Aorta (tissue), 5 donors: ENCODE results near the gene GDA. TPM values are rescaled to one million over a fixed set of nuclear protein-coding genes. Genes with fewer than 3 reads are reported as not detected.

Experiments used
- ATAC-seq: fragments of 200-7000 bp; cut with Tn5 transposase; one replicate; pipeline ENCODE4 v1.9.1; 2022; ENCODE audit warnings: moderate library complexity; ENCODE audit not compliant: low FRiP score
- DNase-seq, 2 donors: peaks; one replicate each; pipeline ENCODE4 v3.0.0-alpha.2; 2020
- H3K27ac ChIP-seq, 2 donors: one replicate each; pipeline ENCODE4 v1.5.1; 2013; ENCODE audit warnings: low read length in 2 of 2, mild to moderate bottlenecking in 2 of 2, moderate library complexity in 2 of 2, control low read depth in 1 of 2, inconsistent platforms in 1 of 2, low read depth in 1 of 2
- H3K27me3 ChIP-seq, 2 donors: one replicate each; pipeline ENCODE4 v1.6.1; 2013; ENCODE audit warnings: control low read depth in 1 of 2, low read length in 1 of 2, mild to moderate bottlenecking in 1 of 2, moderate library complexity in 1 of 2; ENCODE audit not compliant: insufficient read depth in 2 of 2, control insufficient read depth in 1 of 2
- H3K36me3 ChIP-seq, 2 donors: one replicate each; pipeline ENCODE4 v1.6.1; 2013; ENCODE audit warnings: control low read depth in 1 of 2, low read length in 1 of 2, mild to moderate bottlenecking in 1 of 2; ENCODE audit not compliant: insufficient read depth in 2 of 2, control insufficient read depth in 1 of 2
- H3K4me1 ChIP-seq, 2 donors: one replicate each; pipeline ENCODE4 v1.6.1; 2013; ENCODE audit warnings: low read length in 2 of 2, control low read depth in 1 of 2, mild to moderate bottlenecking in 1 of 2, moderate library complexity in 1 of 2; ENCODE audit not compliant: insufficient read depth in 2 of 2, control insufficient read depth in 1 of 2
- H3K4me3 ChIP-seq, 2 donors: one replicate each; pipeline ENCODE4 v1.5.1; 2013; ENCODE audit warnings: low read length in 2 of 2, control low read depth in 1 of 2, mild to moderate bottlenecking in 1 of 2
- H3K9me3 ChIP-seq: one replicate; pipeline ENCODE4 v1.6.1; 2013; ENCODE audit warnings: mild to moderate bottlenecking, low read length; ENCODE audit not compliant: control insufficient read depth
- WGBS, 2 donors: extraction: QIAGEN DNeasy Blood & Tissue Kit; methylation state at CpG; one replicate each; pipeline ENCODE4 v1.1.7; 2013; 5-methylcytosine and 5-hydroxymethylcytosine counted together
- intact Hi-C, 2 donors: fragments of 100-400 bp; cut with DNase I; formaldehyde crosslinking; loops; one replicate each; pipeline versions ENCODE4 v1.14.2 to v1.15.0; 2022
- polyA plus RNA-seq, 2 donors: library from polyadenylated mRNA; stranded (reverse); fragments of 200-250 nt; gene quantifications; one replicate each; pipeline ENCODE4 v1.2.3, GENCODE V29; 2013
- total RNA-seq, 2 donors: library from RNA; stranded (reverse); fragmentation: NEBNext Ultra II Directional; extraction: Animal tissue kit (Norgen Biotek cat#: 25700); gene quantifications; one replicate each; pipeline ENCODE4 v1.2.1, GENCODE V29; 2021
- donor health status: healthy with polysubstance abuse.
- donor health status: Bipolar disorder and iron deficiency.
- donor health status: DM: no; HTN: no; CAD: no.
- donor health status: DM: no; HTN: no; CAD: no.
- donor health status: DM: yes; HTN: yes; CAD: no.

GDA gene
- total and polyA plus RNA-seq, 4 donors, result 28.7 TPM; not detected in 3

DNA sequence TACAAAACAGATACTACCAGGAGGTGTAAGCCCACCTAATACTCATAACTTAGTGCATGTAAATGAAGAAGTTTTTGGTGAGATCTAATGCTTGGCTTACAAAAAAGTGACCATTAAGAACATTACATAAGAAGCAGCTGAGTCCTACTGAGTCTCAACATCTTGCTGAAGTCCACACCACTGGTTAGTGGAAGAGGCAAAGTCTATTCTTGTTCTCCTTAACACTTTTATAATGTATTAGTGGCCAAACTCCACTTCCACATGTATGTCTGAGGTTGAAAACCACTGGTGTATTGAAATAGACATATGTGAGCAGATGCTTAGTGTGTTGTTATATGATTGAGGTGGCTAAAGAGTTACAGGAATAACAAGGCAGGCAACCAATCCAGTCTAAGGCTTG is 18.9 kb upstream of the GDA start:
- no peak overlapping the region for H3K4me3 ChIP-seq
- H3K4me1 ChIP-seq, result no peaks in the 10 kb centered on the region
- ATAC-seq (no peak), DNase-seq (no peak)
- H3K36me3 ChIP-seq, result no peaks in the 10 kb centered on the region
- no peaks in the 10 kb centered on the region for H3K27me3 ChIP-seq
- no peaks in the 10 kb centered on the region for H3K9me3 ChIP-seq
- intact Hi-C loops, result no loop called here
- no peak overlapping the region for H3K27ac ChIP-seq

DNA sequence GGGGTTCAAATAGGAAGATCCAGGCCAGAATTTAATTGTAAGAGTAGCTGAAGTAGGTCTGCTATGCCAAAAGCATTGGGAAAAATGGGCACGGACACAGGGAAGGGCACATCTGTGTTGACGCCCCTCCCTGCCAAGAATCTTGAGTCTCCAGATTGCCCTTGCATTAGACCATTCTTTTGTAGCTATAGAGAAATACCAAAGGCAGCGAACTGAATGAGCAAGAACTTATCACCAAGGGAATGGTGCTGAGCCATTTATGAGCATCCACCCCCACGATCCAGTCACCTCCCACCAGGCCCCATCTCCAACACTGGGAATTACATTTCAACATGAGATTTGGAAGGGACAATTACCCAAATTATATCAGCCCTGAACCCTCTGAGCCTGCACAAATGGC is 18.0 kb upstream of the GDA start:
- no peaks in the 10 kb centered on the region for H3K9me3 ChIP-seq
- H3K4me3 ChIP-seq, result no peak overlapping the region
- WGBS, 2 donors, result 85 to 89% methylated on average over 4 of the region's 4 CpGs
- H3K27me3 ChIP-seq, result no peaks in the 10 kb centered on the region
- no peaks in the 10 kb centered on the region for H3K36me3 ChIP-seq
- H3K4me1 ChIP-seq, result no peaks in the 10 kb centered on the region
- DNase-seq (no peak), ATAC-seq (no peak)
- H3K27ac ChIP-seq, result no peak overlapping the region
- intact Hi-C loops, result no loop called here

DNA sequence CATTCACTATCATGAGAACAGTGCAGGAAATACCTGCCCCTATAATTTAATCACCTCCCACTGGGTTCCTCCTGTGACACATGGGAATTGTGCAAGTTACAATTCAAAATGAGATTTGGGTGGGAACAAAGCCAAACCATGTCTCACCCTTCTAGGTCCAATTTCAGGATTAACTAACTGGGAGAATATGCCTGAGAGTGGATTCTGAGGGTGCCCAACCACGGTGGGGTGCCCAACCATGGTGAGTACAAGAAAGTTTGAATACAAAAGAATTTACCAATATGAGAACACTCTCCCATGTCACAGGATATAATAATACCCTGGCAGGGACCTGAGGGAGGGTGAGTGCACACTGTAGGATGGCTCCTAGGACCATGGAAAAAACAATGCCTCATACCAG is 17.2 kb upstream of the GDA start:
- Histone ChIP-seq H3K4me3 (no peak overlapping the region), H3K9me3 (no peaks in the 10 kb centered on the region), H3K27ac (no peak overlapping the region), H3K27me3 (no peaks in the 10 kb centered on the region), H3K4me1 (no peaks in the 10 kb centered on the region), H3K36me3 (no peaks in the 10 kb centered on the region)
- DNase-seq (no peak), ATAC-seq (peak; percentile 16)
- intact Hi-C loops, result no loop called here
- 55 to 58% methylated on average over 1 of the region's 1 CpG for WGBS, 2 donors

DNA sequence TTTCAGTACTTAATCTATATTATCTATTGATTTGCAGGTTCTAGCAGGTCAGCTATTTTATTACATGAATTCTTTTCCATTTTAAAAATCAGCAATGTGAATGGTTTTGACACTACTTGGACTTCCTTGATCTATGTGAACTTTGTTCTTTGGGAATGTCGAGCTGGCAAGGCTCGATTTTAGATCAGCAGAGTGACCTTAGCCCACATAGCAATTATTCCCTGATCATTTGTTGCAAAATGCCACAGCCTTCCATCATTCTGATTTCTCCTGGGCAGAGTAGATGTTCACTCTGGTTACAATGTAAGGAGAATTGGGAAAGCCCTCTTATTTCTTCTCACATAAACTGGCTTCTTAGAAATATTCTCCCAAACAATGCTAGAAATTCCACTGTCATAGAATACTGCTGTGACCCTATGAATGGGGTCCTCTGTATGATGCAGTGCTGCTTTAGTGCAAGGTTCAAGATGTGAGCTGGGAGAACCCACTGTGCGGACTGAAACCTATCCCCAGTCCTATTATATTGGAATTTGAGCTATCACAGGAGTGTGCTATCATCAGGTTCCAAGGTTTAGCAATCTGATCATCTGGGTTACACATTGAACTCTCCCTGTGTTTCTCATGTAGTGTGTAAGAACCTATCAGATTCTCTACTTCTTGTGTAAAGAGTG is 15.7 kb upstream of the GDA start:
- H3K4me3 ChIP-seq, result no peak overlapping the region
- no peaks in the 10 kb centered on the region for H3K4me1 ChIP-seq
- WGBS, 2 donors, result 67 to 77% methylated on average over 3 of the region's 3 CpGs
- H3K27ac ChIP-seq, result no peak overlapping the region
- H3K9me3 ChIP-seq, result no peaks in the 10 kb centered on the region
- no peak for ATAC-seq
- no peaks in the 10 kb centered on the region for H3K36me3 ChIP-seq
- intact Hi-C loops, result no loop called here
- no peaks in the 10 kb centered on the region for H3K27me3 ChIP-seq
- no peak for DNase-seq

DNA sequence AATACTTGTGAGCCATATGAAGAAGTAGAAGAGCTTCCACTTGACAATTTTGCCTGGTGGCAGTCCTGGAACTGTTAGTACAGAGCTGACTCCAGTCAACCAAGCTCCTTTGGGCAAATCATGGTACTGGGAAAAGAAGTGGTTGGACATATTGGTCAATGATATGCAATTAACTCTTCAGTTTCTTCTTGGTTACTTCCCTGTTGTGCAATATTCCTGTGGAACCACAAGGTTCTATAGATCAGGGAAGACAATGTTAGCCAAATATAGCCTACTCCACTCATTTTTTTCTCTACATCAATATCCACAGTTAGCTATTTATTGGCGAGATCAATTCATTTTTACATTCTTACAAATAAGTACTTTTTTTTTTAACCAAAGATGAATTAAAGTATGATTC is 14.4 kb upstream of the GDA start:
- no peak for DNase-seq

DNA sequence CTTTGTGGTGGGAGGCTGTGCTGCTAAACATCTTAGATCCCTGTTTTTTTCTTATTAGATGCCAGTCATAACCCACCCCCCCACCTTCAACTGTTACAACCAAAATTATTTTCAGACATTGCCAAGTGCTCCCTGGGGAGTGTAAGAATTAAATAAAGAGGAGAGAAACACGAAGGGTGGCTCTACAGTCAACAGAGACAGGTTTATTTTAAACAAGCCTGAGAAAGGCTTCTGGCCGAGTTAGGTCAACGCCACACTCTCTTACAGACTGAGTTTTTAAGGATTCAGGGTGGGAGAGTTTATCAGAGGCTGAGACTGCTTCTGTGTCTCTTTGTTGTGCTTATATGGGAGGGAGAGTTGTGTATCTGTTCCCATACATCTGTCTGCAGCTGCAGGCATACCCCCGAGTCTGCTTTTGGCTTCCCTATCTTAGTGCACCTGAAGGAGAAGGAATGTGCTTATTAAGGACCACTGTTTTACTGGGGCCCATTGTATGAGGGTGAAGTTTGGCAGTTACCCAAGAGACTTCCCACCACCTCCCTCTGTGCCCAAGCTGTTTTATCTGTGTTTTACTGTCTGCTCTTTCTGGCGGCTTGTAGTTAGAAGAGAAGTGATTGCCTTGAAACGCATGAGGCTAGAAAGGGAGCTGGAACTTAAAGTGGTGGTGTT is 11.4 kb upstream of the GDA start:
- Histone ChIP-seq H3K4me3 (no peak overlapping the region), H3K4me1 (no peaks in the 10 kb centered on the region), H3K9me3 (no peaks in the 10 kb centered on the region), H3K27me3 (peaks cover 0 to 3% of the 10 kb centered on the region in 2 donors), H3K27ac (no peak overlapping the region), H3K36me3 (no peaks in the 10 kb centered on the region)
- DNase-seq, result no peak
- no peak for ATAC-seq
- intact Hi-C loops, result no loop called here
- 66% methylated on average over 6 of the region's 6 CpGs for WGBS, 2 donors

More for the DNA sequence above, 14.4 kb upstream of the GDA start:
- Histone ChIP-seq H3K4me3 (no peak overlapping the region), H3K27ac (no peak overlapping the region), H3K4me1 (no peaks in the 10 kb centered on the region), H3K36me3 (no peaks in the 10 kb centered on the region), H3K27me3 (peaks cover 0 to under 1% of the 10 kb centered on the region in 2 donors), H3K9me3 (no peaks in the 10 kb centered on the region)
- WGBS, 2 donors, result 95 to 97% methylated on average over 1 of the region's 1 CpG
- intact Hi-C loops, result no loop called here
- ATAC-seq, result no peak

DNA sequence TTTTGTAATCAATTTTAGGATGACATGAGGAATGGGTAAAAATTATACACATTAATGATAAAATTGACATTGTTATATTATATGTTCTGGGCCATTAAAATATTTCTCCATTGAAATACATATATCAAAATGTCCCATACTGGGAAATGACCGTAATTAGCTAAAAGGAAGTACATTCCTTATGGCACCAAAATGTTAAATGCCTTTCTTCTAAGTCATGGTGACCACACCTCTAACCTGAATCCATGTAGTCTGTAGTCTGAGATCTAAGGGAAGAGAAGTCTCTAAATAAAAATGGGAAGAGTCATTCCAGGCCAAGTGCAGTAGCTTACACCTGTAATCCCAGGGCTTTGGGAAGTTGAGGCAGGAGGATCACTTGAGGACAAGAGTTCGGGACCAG is 10.0 kb upstream of the GDA start:
- WGBS, 2 donors, result 72% methylated on average over 2 of the region's 2 CpGs
- Histone ChIP-seq H3K4me3 (no peak overlapping the region), H3K27ac (no peak overlapping the region), H3K4me1 (no peaks in the 10 kb centered on the region), H3K36me3 (no peaks in the 10 kb centered on the region), H3K9me3 (no peaks in the 10 kb centered on the region), H3K27me3 (peaks cover 0 to 3% of the 10 kb centered on the region in 2 donors)
- intact Hi-C loops, result no loop called here
- ATAC-seq, result no peak
- DNase-seq, result no peak

DNA sequence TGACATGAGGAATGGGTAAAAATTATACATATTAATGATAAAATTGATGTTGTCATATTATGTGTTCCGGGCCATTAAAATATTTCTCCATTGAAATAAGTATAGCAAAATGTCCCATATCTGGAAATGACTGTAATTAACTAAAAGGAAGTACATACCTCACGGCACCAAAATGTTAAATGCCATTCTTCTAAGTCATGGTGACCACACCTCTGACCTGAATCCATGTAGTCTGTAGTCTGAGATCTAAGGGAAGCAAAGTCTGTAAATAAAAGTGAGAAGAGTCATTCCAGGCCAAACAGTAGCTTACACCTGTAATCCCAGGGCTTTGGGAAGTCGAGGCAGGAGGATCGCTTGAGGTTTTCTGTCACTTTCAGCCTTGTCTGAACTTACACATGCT is 8.7 kb upstream of the GDA start:
- intact Hi-C loops, result no loop called here
- Histone ChIP-seq H3K27me3 (peaks cover 0 to 3% of the 10 kb centered on the region in 2 donors), H3K9me3 (peaks cover 2% of the 10 kb centered on the region), H3K36me3 (no peaks in the 10 kb centered on the region), H3K4me1 (no peaks in the 10 kb centered on the region), H3K27ac (no peak overlapping the region), H3K4me3 (no peak overlapping the region)
- WGBS, 2 donors, result 76 to 78% methylated on average over 4 of the region's 4 CpGs
- no peak for ATAC-seq
- no peak for DNase-seq

DNA sequence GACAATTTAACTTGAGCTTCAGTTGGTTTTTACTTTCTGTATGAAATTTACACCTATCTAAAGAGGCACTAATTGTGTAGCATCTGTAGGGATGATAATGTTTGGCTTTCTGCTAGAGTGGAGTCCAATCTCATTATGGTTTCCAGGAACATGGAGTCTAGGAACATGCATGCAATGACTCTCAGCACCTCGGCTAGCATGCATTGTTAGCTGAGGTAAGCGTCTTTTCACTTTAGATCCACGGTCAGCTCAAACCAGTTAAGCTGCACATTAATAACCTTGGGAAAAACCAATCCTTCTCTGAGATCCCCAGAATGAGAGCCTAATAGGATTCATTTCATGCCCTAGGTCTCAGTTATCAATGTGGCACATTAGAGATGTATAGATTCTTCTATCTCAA is 7.8 kb upstream of the GDA start:
- Histone ChIP-seq H3K27me3 (peaks cover 0 to 3% of the 10 kb centered on the region in 2 donors), H3K36me3 (no peaks in the 10 kb centered on the region), H3K27ac (no peak overlapping the region), H3K4me1 (no peaks in the 10 kb centered on the region), H3K9me3 (peaks cover 2% of the 10 kb centered on the region), H3K4me3 (no peak overlapping the region)
- intact Hi-C loops, result no loop called here
- ATAC-seq (no peak), DNase-seq (no peak)
- WGBS, 2 donors, result 46 to 52% methylated on average over 3 of the region's 3 CpGs
